Spleen (tissue), 7 donors: ENCODE measurements around the gene SMARCA4.

Source experiments
- CTCF ChIP-seq, 11 experiments: fragments of 200-600 bp in 7 of 11; fragments of 450-650 bp in 4 of 11; sonication (generic) in 4 of 11; IDR thresholded peaks in 8 of 11; conservative IDR thresholded peaks in 3 of 11; 1 replicate in 7 of 11; 2 replicates in 4 of 11; pipeline versions ENCODE4 v1.4.0 to v1.8.0; 2016 to 2021; ENCODE audit warnings: antibody characterized with exemption in 11 of 11, inconsistent platforms in 4 of 11, mild to moderate bottlenecking in 1 of 11
- POLR2A ChIP-seq, 3 donors: fragments of 450-650 bp; IDR thresholded peaks; one replicate each; pipeline ENCODE4 v1.5.1; 2017; ENCODE audit warnings: antibody characterized with exemption in 3 of 3, mild to moderate bottlenecking in 1 of 3
- POLR2AphosphoS5 ChIP-seq, 3 donors: sonication (generic); formaldehyde crosslinking; IDR thresholded peaks; one replicate each; pipeline ENCODE4 v1.5.1; 2017; ENCODE audit warnings: antibody characterized with exemption in 3 of 3
- donor health status: DM: no; HTN: no; CAD: no; lungs with moderate emphysema.
- donor health status: DM: no; HTN: no; CAD: no.
- donor health status: DM: no; HTN: no; CAD: no.

DNA sequence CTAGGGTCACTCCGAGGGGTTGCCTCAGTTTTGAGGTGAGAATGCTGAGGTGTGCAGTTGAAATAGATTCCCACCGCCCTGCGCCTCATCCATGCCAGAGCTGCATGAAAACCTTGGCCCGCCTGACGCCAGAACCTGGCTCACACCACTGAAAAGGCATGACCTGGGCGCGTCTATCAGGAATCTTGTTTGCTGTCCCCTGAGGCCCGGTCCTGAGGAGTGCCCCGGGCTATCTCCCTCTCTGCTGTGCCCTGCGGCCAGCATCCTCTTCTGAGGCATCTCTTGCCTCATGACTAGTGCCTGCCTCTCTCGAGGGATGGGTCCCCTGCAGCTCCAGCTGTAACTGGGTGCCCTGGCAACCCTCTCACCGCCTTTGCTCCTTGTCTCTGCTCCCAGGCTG is 28.1 kb downstream of the SMARCA4 start:
- TF ChIP-seq CTCF (IDR thresholded peaks at IDR 0.05 in 8 of 11, conservative IDR thresholded peaks at IDR 0.05 in 3 of 11) (no peak), POLR2A (IDR thresholded peaks at IDR 0.05) (no peak), POLR2AphosphoS5 (IDR thresholded peaks at IDR 0.05) (no peak)
